SK-N-SH treated with all-trans-retinoic acid at 6 μM for 48 hours (cell line): ENCODE data around the gene FRMPD2.

Source experiments
- RARB ChIP-seq: fragments of 250-450 bp; sonication (Bioruptor Pico); IDR thresholded peaks from 2 replicates; pipeline ENCODE4 v1.8.0; 2021; ENCODE audit warnings: mild to moderate bottlenecking, moderate library complexity
- TCF4 ChIP-seq: fragments of 250-450 bp; sonication (Bioruptor Pico); IDR thresholded peaks from 2 replicates; pipeline ENCODE4 v1.8.0; 2021; ENCODE audit warnings: mild to moderate bottlenecking, moderate library complexity, borderline replicate concordance
- ZFP3 ChIP-seq: fragments of 250-450 bp; sonication (Bioruptor Pico); IDR thresholded peaks from 2 replicates; pipeline ENCODE4 v1.5.0; 2020; ENCODE audit warnings: mild to moderate bottlenecking, moderate library complexity

GRCh38 chr10:48284811-48285210, 10.3 kb upstream of the FRMPD2 start:
- TF ChIP-seq TCF4 (CRISPR knock-in tag) (no peak), RARB (no peak), ZFP3 (no peak)
